GM18499 (cell line): ENCODE results near the gene EFNA5.

Experiments used
- ATAC-seq: cut with Tn5 transposase; IDR thresholded peaks from one replicate; pipeline ENCODE4 v1.9.1; 2021; ENCODE audit warnings: moderate number of reproducible peaks; ENCODE audit not compliant: insufficient read depth, unreplicated experiment

The EFNA5 gene

DNA sequence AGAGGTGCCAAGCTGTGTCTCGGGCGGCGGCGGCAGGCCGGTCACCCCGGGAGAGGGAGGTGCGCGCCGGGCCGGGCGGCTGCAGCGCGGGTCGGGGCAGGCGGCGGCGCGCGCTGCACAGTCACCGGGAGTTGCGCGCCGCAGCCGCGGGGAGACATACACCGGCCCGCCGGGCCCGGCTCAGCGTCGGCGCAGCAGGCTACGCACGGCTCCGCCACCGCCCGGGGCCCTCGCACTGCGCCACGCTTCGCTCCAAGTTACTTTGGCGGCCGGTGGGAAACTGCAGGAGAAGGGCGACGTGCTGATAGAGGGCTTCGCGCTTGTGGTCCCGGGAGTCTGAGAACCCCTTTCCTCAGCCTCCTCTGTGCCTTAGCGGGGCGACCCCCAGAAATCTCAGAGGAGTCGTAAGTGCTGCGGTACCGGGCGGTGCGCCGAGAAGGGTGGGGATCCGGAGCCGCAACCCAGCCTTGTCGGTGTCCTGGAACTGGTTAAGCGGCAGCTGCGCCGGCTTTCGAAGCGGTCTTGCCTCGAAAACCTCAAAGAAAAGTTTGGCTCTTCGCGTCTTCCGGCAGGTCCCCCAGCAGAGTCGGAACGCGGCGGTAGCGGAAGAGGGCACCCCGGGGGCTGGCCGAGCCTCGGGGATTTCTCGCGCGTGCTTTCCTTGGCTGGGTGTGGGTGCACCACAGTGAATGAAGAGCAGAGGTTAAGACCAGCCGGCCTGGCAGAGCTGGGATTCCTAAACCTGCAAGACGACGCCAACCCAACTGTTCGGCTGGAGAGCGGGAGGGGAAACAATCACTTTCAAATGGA, at the start of gene EFNA5:
TSS of gene EFNA5 (minus strand) at position 6 of the 810 bp plus-strand sequence.
- no peak for ATAC-seq

DNA sequence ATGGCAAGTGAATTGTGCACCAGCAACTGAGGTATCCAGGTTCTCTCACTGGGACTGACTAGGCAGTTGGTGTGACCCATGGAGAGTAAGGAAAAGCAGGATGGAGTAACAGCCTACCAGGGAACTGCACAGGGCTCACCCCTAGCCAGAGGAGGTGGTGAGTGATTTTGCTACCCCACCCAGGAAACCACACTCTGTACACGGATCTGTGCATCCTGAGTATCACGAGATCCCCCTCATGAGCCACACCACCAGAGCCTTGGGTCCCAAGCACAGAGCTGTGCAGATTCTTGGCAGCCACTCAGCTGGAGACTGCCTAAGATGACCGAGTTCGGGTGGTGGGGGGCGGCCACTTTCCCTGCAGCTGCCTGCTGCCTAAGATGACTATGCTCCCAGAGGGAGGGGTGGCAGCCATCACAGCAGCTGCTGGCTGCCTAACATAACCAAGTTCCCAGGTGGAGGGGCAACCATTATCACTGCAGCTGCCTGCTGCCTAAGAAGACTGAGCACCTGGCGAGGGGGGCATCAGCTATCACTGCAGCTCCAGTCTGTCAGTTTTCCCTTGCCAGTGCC, 48.4 kb upstream of the EFNA5 start:
- no peak for ATAC-seq

DNA sequence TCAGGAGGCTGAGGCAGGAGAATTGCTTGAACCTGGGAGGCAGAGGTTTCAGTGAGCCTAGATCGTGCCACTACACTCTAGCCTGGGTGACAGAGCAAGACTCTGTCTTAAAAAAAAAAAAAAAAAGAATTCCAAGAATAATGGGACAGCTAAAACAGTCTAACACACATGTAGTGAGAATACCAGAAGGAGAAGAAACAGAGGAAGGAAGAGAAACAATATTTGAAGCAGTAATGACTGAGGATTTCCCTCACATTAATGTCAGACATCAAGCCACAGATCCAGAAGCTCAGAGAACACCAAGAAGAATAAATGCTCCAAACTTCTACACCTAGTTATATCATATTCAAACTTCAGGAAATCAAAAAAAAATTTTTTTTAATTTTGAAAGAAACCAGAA, 47.1 kb upstream of the EFNA5 start:
- no peak for ATAC-seq

DNA sequence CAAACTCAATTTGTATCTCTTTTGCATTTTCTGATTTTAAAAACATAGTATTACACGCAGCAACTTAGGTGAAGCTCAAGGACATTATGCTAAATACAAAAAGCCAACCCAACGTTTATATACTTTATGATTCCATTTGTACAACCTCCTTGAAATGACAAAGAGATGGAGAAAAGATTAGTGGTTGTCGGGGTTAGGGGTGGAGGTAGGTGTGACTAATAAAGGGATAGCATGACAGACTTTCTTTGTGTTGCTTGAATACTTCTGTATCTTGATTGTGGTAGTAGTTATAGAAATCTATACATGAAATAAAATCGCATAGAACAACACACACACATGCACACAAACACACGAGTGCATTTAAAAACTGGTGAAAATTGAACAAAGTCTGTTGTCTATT, 42.5 kb upstream of the EFNA5 start:
- ATAC-seq, result no peak

DNA sequence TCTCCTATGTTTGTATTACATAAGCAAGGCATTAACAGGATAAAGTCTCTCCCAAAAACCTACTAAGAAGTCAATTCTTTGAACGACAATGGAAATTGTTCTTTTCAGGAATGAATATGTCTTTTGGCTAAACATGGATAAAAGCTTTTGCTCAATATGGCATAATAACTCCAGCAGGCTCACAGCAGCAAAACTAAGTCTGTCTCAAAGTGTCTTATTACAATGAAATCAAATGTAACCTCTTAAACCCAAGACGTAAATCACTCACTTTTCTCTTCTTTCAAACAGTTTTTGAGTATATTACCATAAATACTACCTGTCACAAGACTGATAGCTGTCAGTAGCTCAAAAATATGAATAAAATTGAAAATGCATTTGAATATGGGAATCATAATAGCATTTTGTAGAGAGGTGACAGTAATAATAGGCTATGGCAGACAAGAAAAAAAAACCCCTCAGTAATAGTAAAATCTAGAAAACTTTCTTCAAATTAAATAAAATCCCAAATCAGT, 41.7 kb upstream of the EFNA5 start:
- ATAC-seq, result no peak

DNA sequence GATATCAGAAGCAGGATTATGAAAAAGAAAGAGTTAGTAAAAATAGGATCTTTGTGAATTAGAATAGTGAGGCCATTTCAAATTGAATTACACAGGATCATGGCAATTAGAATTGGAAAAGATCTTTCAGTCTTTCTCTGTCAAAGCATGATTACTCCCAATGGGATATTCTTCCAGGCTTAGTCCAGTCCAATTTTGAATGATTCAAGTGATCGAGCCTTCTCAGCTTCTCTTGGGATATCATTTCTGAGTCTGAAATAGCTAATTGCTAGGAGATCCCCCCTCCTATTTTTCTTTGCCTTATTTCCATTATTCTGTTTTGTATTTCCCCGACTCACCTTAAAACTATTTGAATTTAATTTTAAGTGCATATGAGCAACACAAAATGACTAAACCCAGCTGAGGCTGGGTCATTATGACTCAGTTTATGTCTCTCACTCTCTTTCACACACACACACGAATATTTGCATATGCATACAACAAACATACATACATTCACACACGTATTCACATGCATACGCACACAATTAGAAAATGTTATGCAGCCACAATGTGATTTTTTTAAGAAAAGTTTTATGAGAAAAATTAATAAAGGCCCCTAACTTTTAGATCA, 34.8 kb upstream of the EFNA5 start:
- ATAC-seq, result no peak

DNA sequence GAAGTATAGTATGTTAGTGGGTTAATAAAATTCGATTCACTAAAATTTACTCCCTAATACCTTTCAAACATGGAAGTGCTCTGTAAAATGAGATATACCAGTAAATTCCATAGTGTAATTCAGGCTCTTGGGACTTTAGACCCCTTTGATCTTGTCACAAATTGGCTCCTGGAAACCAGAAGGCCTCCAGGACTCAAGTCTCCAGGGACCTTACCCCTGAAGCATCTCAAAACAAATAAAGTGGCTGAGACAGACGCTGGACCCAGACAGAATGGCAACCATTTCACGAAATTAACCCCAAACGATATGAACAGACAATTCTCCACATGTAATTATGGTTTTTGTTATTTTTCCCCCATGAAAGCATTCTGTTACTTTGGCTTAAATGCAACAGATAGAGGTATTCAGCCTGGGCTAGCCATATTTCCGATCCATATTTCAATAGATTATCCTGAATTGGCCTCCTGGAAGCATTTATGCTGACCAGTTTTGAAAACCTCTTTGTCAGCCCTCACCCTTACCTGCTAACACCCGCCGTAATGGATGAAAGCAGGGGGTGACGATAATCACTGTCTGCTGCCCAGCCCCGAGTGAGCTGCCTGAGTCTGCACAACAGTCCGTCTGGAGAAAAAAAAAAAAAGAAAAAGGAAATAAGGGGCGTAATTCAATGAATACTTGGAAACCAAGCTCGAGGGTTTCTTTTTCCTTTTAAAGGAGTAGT, 34.1 kb upstream of the EFNA5 start:
- ATAC-seq, result no peak

DNA sequence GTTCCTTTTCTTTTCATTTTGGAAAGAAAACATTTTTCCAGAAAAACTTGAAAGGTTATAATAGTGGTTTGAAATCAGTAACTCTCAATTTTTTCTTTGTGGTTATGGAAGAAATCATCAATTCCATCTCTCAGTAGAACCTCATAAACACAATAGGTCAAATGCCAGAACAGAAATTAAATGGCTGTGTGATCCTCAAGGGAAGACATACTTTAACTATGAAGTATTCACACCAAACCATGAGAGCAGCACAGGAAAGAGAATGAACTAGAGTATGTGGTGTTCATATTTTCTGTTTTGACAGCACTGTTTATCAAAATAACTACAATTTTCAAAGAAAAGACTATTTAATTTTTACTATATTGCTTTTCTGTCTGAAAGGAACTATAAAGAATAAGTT, 29.7 kb upstream of the EFNA5 start:
- no peak for ATAC-seq

DNA sequence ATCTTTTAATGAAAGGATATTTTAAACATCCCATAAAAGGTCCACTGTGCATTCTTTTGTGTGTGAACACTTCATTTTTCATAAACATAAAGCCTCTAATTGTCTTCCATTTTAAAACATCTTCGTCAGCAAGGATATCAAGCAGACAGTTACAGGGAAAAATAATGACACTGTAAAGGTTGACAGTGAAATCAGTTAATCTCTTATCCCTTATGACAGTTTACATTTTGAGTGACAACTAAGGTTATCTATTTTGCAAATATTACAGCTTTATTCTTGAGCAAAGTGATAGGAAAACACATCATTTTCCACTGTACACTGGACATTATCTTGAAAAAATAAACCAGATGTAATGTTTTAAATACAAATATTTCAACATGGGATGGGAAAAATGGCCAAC, 28.7 kb upstream of the EFNA5 start:
- ATAC-seq, result no peak

DNA sequence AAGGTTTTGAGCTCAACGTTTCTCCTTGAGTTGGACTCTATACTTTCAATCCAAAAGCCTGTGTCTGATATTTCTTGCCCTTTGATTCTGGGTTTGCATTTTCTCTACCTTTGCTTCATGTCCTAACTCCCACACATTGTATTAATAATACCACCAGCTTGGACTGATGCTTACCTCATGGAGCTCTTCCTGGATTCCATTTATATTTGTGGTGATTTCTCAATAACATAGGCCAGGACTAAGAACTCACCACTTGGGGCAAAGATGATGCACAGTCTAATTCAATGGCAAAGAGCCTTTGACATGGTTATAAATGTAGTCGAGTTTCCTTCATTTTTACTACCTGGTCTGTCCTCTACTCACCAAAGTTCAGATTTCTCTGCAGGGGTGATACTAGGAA, 27.5 kb upstream of the EFNA5 start:
- no peak for ATAC-seq

DNA sequence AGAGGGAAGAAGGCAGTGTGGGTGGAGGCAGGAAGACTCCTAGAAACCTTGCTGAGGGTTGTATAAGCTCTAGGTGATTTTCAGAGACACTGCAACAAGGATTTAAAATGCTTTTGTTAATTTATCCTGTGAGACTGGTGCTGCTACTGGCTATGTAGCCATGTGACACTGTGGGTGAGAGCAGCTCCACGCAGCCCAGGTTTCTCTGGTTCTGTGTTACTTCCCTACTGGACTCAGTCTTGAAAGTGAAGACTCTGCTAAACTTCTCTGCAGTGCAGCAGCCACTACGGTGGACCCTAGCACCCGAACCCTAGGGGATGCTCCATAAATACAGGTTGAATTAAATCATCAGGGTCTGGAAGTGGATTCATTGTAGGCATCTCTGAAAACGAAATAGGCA, 25.8 kb upstream of the EFNA5 start:
- ATAC-seq, result no peak

DNA sequence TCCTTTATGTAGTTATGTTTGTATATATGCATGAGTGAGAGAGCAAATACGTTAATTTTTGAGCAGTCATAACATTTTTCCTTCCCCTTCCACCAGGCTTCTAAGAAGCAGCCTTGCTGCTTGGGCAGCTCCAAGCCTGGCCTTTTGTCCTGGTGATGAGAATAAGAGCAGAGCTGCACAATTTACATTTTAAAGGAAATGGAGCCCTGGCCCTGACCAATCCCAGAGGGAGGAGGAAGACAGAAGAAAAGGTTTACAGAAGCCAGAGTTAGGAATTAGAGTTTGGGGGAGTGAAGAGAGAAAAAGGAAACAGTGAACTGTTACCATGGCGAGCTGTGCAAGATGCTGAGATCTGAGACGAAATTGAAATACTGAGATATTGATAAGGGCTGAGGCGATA, 25.3 kb upstream of the EFNA5 start:
- no peak for ATAC-seq

DNA sequence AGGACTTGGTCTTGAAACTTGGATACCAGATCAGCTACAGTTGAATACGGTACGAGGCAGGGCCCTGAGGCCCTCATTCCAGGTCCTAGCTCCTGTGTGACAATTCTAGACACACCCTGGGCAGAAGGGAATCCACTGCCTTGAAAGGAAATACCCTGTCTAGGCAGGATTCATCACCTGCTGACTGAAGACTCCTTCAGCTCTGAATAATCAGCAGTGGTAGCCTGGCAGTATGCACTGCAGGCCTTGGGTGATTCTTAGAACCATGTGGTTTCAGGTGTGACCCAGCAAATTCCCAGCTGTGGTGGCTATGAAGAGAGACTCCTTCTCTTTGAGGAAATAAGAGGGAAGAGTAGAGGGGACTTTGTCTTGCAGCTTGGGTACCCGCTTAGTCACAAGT, 17.2 kb upstream of the EFNA5 start:
- no peak for ATAC-seq

DNA sequence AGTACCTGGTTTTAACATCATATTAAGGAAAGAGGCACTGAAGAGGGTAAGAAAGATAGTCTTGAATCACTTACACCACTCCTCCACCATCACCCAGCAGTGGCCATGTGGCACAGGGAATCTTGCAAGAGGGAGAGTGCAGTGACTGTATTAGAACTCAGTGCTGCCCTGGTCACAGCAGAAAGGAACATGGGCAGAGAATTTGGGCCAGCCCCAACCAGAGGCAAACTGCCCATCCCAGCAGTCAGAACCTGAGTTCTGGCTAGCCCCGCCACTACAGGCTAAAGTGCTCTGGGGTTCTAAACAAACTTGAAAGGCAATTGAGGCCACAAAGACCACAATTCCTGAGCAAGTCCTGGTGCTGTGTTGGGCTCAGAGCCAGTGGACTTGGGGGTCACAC, 16.7 kb upstream of the EFNA5 start:
- no peak for ATAC-seq

DNA sequence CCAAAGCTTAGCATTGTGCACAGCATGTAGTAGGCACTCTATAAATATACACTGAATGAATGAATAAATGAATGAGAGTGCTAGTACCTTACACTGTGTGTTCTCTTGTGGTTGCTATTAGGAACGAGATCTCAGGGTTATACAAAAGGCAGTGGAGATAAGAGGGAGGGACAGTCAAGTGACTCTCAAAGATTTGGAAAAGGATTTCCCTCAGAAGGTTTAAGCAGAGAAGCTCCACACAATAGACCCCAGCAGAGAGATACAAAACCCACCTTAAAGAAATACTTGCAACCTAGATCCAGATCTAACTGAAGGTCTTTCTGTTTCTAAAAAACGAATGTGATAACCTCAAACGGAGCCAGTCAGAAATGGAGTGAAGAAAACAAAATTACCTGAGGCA, 11.8 kb upstream of the EFNA5 start:
- ATAC-seq, result no peak

DNA sequence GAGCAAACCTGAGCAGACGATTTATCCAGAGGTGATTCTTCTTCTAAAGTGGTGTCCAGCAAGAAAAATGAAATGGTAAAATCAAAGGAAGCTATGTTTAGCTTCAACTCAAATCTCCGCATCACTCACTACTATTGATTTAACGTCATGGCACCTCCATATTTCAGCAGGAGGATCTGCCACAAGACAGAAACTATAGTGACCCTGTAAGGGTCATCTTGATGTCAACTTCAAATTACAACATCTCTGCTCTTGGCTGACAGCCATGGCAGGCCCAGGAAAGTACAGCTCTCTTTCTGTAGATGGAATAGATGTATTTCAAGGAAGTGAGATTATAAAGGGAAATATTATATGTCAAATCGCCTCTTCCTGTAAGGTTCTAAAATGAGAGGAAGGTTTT, 10.1 kb upstream of the EFNA5 start:
- ATAC-seq, result no peak

DNA sequence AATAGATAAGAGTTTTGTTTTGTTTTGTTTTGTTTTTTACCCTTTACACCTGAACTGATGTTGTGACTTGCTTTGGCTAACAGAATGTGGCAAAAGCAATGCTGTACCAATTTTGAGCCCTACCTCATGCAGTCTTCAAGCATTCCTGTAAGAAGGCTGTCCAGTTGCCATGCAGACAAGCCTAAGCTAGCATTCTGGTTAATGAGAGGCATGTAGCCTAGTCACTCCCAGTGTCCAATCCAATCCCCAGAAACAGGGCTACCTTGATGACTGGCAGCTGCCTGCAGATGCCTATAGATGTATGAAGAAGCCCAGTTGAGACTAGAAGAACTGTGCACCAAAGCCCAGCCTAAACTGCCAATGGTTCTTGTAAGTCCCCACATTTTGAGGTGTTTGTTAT, 9.4 kb upstream of the EFNA5 start:
- no peak for ATAC-seq

DNA sequence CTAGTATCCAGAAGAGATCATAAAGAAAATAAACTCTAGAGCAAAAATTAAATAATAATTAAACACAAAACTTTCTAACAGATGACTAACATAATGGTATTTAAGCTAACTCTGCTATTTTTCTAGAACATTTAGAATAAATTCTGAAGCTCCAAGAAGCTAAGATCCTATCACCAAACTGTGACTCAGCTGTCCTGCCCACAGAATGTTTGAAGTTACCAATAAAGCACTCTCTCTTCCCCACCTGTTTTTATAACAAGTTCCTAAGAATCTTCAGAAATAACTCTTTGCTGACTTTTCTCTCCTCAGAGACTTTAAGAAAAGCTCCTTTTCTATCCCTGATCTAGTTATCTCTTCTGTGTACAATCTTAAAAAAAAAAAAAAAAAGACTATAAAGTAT, 6.0 kb upstream of the EFNA5 start:
- ATAC-seq, result no peak

DNA sequence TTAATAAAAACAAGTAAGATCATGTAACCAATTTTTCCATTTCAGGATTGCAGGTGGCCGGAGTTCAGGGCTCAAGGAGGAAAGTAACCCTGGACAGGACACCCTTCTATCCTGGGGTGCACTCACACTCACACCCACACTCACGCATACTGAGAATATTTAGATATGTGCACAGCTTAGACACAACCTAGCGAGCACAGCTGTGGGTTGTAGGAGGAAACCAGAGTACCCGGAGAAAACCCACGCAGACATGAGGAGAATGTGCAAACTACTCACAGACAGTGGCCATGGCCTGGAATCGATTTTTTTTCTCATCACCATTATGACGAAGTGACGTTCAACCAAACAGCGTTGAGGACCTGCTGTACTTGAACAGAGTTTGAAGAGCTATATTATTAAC, 4.5 kb upstream of the EFNA5 start:
- no peak for ATAC-seq

DNA sequence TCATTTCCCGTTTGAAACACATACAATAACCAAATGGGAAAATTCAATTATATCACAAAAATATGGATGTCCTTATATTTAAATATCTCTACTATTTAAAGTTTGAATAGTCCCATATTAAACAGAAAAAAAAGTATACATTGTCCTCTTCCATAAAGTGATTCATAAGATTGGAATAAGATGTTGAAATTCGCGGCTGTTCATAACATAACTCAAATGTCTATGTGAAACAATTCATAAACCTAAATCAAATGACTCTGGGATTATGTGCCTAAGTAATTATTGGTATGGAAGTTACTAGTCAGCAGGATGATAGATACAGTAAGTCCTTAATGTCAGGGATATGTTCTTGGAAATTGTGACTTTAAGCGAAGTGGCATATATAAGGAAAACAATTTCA, 3.9 kb upstream of the EFNA5 start:
- no peak for ATAC-seq
